ENCODE data around the gene KRT1.

Gene KRT1

GRCh38 chr12:52721838-52722470, 41.7 kb upstream of the KRT1 start:
- Histone ChIP-seq H3K9me3 (ENCODE audit: control insufficient read depth, insufficient read depth, low read length) (no peaks in the 10 kb centered on the region), H3K36me3 (ENCODE audit: control insufficient read depth, low read length) (no peaks in the 10 kb centered on the region), H3K27me3 (ENCODE audit: control insufficient read depth, low read length) (0 out of 2 replicates have a peak, but pooled peaks cover 4% of the 10 kb centered on the region), H3K79me2 (ENCODE audit: control insufficient read depth, low read length) (no peaks in the 10 kb centered on the region), H3K9me2 (replicated peaks; ENCODE audit: control insufficient read depth, low read length) (no peaks in the 10 kb centered on the region), H3K4me1 (ENCODE audit: control insufficient read depth, low read length) (no peaks in the 10 kb centered on the region), H3K4me2 (ENCODE audit: low read length) (no peak overlapping the region), H3F3A (ENCODE audit: control insufficient read depth, insufficient read depth) (no peaks in the 10 kb centered on the region), H3K27ac (ENCODE audit: low read depth, low read length) (no peak overlapping the region), H3K4me3 (ENCODE audit: low read length) (no peak overlapping the region), H4K20me1 (ENCODE audit: control insufficient read depth, insufficient read depth, low read depth, low read length) (no peaks in the 10 kb centered on the region)
- no peak for TF ChIP-seq CTCF (IDR thresholded peaks at IDR 0.05; ENCODE audit: low read depth, low read length, poor library complexity, severe bottlenecking)
- no peak for TF ChIP-seq EZH2phosphoT487 (IDR thresholded peaks at IDR 0.05; ENCODE audit: borderline replicate concordance, low read length)

GRCh38 chr12:52720365-52720886, 40.2 kb upstream of the KRT1 start:
- Histone ChIP-seq H3K36me3 (ENCODE audit: control insufficient read depth, low read length) (no peaks in the 10 kb centered on the region), H3K79me2 (ENCODE audit: control insufficient read depth, low read length) (no peaks in the 10 kb centered on the region), H3K4me1 (ENCODE audit: control insufficient read depth, low read length) (no peaks in the 10 kb centered on the region), H3K9me2 (replicated peaks; ENCODE audit: control insufficient read depth, low read length) (no peaks in the 10 kb centered on the region), H3F3A (ENCODE audit: control insufficient read depth, insufficient read depth) (no peaks in the 10 kb centered on the region), H3K27me3 (ENCODE audit: control insufficient read depth, low read length) (0 out of 2 replicates have a peak, but pooled peaks cover 4% of the 10 kb centered on the region), H4K20me1 (ENCODE audit: control insufficient read depth, insufficient read depth, low read depth, low read length) (no peaks in the 10 kb centered on the region), H3K9me3 (ENCODE audit: control insufficient read depth, insufficient read depth, low read length) (no peaks in the 10 kb centered on the region), H3K4me2 (ENCODE audit: low read length) (no peak overlapping the region), H3K4me3 (ENCODE audit: low read length) (no peak overlapping the region), H3K27ac (ENCODE audit: low read depth, low read length) (no peak overlapping the region)
- no peak for TF ChIP-seq EZH2phosphoT487 (IDR thresholded peaks at IDR 0.05; ENCODE audit: borderline replicate concordance, low read length)
- no peak for TF ChIP-seq CTCF (IDR thresholded peaks at IDR 0.05; ENCODE audit: low read depth, low read length, poor library complexity, severe bottlenecking)

- Histone ChIP-seq H4K20me1 (ENCODE audit: control insufficient read depth, insufficient read depth, low read depth, low read length) (no peaks in the 10 kb centered on the region), H3K4me2 (ENCODE audit: low read length) (no peak overlapping the region), H3K27me3 (ENCODE audit: control insufficient read depth, low read length) (0 out of 2 replicates have a peak, but pooled peaks cover 4% of the 10 kb centered on the region), H3K4me1 (ENCODE audit: control insufficient read depth, low read length) (no peaks in the 10 kb centered on the region), H3K9me2 (replicated peaks; ENCODE audit: control insufficient read depth, low read length) (no peaks in the 10 kb centered on the region), H3K4me3 (ENCODE audit: low read length) (no peak overlapping the region), H3K9me3 (ENCODE audit: control insufficient read depth, insufficient read depth, low read length) (no peaks in the 10 kb centered on the region), H3K27ac (ENCODE audit: low read depth, low read length) (no peak overlapping the region), H3K79me2 (ENCODE audit: control insufficient read depth, low read length) (no peaks in the 10 kb centered on the region), H3K36me3 (ENCODE audit: control insufficient read depth, low read length) (no peaks in the 10 kb centered on the region), H3F3A (ENCODE audit: control insufficient read depth, insufficient read depth) (no peaks in the 10 kb centered on the region)
- no peak for TF ChIP-seq EZH2phosphoT487 (IDR thresholded peaks at IDR 0.05; ENCODE audit: borderline replicate concordance, low read length)
- TF ChIP-seq CTCF (IDR thresholded peaks at IDR 0.05; ENCODE audit: low read depth, low read length, poor library complexity, severe bottlenecking), result no peak
These were observed 35.9 kb upstream of the KRT1 start for GRCh38 chr12:52716061-52716460.

All from DOHH2 (cell line).